Eye (tissue), 1 donor: ENCODE data around the gene CCDC142.
"Not testable (repeated sequence)": the region's sequence is repeated elsewhere in the genome, so short reads cannot be mapped to it uniquely, and the experiment has no call there.

Source experiments
- DNase-seq: peaks from one replicate; pipeline ENCODE4 v3.0.0-alpha.2; 2015

Gene CCDC142

DNA sequence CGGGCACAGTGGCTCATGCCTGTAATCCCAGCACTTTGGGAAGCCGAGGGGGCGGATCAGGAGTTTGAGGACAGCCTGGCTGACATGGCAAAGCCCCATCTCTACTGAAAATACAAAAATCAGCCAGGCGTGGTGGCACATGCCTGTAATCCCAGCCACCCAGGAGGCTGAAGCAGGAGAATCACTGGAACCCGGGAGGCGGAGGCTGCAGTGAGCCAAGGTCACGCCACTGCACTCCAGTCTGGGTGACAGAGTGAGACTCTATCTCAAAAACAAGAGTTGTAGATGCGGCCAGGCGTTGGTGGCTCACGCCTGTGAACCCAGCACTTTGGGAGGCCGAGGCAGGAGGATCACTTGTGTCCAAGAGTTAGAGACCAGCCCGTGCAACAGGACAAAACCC, 12.1 kb downstream of the CCDC142 start:
- not testable (repeated sequence) for DNase-seq

DNA sequence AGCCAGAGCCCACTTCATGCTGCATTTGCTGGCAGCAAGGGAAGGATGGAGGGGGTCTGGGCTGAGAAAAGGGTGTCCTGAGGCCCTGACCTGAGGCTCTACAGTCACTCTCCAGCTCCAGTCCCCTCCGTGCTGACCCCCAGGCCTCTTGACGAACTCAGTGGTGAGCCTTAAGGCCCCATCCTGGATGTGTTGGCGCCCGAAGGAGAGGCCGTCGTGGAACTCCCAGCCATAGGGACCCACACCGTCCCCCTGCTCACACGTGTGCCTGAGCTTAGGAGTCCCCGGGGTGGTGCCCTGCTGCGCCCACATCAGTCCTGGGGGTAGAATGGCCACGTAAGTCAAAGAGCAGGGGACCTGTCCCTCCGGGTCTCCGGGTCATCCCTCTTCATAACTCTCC, 18.4 kb downstream of the CCDC142 start:
- no peak for DNase-seq

DNA sequence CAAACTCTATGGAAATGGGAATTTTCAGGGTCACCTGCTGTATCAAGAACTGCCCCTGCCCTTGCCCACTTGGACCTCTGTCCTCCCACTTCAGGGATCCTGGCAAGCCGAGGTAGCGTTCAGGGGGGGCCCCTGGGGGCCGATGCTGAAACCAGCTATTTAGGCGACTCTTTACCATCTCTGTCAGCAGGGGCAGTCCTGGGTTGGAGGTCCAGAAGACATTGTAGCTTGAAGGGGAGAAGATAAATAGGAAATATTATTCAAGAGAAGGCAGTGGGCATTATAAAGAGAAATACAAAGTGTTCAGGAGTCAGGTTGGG, 20.1 kb downstream of the CCDC142 start:
- no peak for DNase-seq

DNA sequence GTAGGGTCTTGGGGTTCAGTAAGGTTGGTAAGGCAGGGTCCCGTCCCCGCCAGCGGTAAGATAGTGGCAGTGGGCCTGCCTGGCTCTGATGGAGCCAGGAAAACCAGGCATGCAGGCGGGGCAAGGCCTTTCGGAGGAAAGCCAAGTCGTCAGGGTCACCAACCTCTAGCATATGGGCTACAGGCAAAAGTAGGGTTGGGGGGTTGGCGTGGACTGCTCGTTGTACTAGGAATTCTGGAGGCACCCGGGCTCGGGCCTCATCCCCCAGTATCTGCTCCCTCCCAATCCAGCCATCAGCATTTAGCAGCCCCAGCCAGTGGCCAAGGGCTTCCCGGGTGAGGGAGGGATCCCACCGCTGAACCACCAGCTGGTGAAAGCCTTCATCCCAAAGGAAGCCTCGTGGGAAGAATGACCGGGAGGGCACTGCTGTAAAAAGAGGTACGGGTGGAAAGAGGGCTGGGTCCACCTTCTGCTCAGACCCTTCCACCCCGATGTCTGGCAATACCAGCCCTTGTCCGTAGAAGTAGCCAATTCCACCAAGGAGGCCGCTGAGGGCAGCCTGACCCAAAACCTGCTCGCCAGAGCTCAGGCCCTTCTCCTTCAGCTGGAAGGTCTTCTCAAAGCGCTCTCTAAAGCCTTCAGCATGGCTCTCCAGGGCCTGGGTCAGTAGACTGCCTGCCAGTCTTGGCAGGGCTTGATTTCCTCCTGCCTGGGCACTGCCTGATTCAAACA, 20.6 kb downstream of the CCDC142 start:
- DNase-seq, result no peak

DNA sequence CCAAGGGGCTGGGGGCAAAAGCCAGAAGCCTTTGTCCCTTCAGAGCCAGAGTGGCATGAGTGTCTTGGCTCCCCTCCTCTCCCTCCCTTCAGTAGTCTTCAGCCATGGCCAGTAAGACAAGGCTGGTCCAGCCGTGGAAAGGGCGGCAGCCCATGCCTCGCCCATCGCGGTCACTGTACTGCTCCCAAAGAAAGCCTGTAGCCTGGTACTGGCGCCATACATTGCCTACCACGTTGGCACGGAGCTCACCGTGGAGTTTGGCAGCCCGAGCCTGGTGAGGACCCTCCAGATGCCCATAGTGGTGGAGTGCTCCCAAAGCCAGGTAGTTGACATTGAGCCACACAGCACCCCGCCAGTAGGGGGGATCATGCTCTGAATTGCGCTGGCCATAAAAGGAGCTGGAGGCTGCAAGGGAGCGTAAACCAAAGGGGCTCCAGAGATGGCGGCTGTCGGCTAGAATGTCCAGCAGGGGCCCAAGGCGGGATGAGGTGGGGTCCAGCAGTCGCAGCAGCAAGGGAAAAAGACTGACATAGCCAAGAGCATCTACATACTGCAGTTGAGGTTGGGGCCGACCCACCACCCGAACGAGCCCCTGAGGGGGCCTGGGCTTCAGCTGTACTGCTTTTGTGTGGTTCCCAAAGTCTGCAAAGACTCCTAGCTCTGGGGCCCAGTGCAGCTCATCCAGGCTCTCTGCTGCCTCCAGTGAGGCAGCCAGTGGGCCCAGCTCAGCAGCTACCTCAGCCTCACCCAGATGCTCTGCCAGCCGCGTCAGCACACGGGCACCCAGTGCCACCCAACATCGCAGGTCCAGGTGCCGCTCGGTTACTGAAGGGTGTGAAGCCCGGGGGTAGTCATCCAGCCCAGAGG, 21.4 kb downstream of the CCDC142 start:
- no peak for DNase-seq

DNA sequence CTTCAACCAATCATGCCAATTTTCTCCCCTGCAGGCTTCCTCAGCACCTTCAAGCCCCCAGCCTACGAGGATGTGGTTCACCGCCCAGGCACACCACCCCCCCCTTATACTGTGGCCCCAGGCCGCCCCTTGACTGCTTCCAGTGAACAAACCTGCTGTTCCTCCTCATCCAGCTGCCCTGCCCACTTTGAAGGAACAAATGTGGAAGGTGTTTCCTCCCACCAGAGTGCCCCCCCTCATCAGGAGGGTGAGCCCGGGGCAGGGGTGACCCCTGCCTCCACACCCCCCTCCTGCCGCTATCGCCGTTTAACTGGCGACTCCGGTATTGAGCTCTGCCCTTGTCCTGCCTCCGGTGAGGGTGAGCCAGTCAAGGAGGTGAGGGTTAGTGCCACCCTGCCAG, 22.6 kb downstream of the CCDC142 start:
- DNase-seq, result not testable (repeated sequence)

DNA sequence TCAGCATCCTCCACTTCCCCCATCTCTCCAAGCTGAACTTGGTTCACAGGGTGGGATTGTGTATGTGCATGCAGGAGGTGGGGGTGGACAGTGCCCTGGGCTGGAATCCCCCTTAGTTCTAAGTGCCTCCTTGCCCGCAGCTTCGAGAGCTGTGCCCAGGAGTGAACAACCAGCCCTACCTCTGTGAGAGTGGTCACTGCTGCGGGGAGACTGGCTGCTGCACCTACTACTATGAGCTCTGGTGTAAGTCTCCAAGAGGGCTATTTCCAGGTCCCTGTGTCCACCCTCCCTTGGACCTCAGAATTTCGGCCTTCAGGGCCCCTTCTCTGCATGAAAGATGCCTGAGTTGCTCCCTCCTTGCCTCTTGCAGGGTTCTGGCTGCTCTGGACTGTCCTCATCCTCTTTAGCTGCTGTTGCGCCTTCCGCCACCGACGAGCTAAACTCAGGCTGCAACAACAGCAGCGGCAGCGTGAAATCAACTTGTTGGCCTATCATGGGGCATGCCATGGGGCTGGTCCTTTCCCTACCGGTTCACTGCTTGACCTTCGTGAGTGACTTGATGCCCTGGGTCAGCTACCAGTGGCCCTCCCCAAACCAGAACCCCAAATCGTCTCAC, 23.2 kb downstream of the CCDC142 start:
- DNase-seq, result not testable (repeated sequence)

DNA sequence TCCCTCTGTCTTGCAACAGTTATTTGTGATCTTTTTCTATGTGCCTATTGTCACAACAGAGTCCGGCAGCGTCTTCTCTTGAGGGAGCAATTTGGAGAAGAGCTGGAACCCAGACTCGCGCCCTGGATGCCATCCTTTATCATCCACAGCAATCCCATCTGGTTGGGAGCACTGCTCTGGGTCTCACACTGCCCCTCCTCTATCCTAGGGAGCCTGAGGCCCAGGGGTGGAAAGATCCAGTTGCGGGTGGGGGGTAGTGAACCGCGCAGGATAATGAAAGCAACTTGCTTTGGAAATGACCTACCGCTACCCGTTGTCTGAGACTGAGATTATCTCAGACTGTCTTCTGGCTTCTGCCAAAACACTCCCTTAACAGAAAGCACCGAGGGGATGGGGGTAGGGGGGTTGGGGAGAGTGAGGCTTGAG, 23.8 kb downstream of the CCDC142 start:
- peak; percentile 54 for DNase-seq

DNA sequence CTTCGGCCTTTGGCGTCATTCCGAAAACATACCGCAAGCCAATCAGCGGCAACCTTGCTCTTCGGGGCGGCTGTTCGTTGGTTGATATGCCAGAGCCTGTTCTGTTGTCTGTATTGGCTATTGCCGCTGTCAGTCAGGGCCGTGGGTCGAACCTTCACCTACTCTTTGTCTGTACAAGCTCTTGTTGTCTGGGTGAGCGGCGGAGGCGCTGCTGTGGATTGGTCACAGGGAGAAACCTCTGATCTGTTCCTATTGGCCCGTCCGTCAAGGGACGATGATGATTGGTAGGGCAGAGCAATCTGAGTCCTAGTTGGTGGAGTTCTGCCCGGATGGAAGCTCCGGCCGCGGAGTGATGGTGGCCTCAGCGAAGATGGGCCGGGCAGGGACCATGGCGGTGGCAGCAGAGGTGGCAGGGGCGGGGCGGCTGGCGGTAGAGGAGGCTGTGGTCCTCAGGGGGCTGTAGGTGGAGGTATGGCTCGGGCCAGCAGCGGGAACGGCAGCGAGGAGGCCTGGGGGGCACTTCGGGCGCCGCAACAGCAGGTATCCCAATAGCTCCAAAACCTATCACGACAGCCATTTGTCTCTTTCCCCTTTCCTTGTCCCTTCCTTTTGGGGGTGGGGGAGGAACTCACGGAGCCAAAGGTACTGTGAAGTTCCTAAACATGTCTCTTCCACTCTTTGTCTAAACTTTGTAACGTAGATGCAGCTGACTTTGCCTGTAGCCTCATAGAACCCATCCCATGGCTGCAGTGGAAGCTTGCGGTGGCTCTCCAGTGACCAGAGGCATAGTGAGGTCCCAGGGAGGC, 24.5 kb downstream of the CCDC142 start, which contains the start of gene WBP1:
TSS of gene WBP1 (plus strand) at position 307 of the 806 bp plus-strand sequence. CDS start at position 472, 165 bp downstream.
- DNase-seq, result peak; percentile 100

DNA sequence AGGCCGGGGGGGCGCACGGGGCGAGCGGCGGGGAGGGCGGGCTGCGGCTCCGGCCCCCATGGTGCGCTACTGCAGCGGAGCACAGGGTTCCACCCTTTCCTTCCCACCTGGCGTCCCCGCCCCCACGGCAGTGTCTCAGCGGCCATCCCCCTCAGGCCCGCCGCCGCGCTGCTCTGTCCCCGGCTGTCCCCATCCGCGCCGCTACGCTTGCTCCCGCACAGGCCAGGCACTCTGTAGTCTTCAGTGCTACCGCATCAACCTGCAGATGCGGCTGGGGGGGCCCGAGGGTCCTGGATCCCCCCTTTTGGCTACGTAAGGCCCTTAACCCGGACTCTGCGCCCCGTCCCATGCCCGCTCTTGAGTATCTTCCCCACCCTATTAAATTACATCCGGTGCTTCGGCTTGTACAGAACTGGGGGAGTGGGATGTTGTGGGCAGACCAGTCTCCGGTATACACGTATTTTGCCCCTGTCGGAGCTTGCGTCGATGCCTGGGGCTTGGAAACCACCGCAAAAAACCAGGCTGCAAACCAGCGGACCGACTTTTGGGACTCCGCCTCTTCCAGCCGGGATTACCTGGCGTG, 25.2 kb downstream of the CCDC142 start:
- no peak for DNase-seq

DNA sequence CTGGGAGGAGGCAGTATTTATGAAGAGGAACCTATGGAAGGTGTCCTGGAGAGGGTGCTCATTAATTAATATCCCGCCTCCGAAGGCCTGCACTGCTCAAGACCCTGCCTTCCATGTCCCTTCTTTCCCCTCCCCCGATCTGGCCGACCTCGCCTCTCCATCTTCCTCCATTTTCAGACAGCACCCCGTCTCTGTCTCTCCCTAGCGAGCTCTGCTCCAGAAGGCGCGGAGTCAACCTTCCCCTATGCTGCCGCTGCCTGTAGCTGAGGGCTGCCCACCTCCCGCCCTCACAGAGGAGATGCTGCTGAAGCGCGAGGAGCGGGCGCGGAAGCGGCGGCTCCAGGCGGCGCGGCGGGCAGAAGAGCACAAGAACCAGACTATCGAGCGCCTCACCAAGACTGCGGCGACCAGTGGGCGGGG, 25.7 kb downstream of the CCDC142 start:
- no peak for DNase-seq

DNA sequence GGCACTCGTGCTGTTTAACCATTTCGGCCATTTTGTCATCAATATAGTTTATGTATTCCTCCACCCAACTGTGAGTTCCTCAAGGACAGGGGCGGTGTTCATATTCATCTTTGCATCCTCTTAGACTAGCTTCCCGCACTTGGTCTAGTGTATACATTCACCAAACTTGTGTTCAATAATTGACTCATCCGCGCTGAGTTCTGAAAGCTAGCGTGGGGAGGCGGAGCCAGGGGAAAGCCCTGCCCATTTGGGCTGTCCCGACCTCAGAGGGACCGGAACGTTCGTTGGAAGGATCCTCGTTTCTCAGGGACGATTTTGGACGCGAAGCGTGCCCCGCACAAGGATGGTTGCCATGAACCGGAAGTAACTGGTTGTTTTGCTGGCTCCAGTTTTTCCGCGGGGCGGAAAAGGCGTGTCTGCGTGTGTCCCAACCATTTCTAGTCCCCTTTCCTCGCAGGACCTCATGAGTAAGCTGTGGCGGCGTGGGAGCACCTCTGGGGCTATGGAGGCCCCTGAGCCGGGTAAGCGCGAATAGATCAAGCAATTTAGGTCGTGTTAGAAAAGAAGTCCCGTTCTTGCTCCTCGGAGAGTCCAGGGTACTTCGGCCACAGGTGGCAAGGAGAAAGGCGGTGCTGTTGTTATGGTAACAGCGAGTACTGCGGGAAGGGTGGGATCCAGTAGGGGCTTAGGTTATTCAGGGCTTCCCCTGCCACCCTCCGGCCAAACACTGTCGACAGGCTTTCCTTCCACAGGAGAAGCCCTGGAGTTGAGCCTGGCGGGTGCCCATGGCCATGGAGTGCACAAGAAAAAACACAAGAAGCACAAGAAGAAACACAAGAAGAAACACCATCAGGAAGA, 27.9 kb downstream of the CCDC142 start, which contains the start of gene INO80B:
TSS of gene INO80B (plus strand) at position 434 of the 858 bp plus-strand sequence. CDS start at position 464, 30 bp downstream.
- DNase-seq, result peak; percentile 100

DNA sequence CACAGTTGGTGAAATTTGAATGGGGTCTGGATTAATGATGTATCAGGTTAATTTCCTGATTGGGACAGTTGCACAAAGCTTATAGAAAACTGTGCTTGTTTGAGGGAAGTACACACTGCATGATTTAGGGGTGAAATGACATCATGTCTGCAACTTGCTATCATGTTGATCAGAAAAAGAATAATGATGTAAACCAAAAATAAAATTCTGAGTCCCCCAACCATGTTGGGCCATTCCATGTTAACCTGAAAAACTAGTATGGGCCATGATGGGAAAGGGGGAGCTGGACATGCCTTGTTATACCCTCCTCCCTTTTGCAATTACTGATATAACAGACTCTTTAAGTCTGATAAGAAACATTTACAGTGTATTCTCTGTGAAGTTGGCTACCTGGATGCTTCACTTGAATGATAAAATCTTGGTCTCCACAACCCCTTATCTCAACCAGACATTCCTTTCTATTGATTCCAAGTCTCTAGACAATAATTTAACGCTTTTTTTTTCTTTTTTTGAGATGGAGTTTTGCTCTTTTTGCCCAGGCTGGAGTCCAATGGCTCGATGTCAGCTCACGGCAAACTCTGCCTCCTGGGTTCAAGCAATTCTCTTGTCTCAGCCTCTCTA, 32.1 kb downstream of the CCDC142 start:
- DNase-seq, result no peak

DNA sequence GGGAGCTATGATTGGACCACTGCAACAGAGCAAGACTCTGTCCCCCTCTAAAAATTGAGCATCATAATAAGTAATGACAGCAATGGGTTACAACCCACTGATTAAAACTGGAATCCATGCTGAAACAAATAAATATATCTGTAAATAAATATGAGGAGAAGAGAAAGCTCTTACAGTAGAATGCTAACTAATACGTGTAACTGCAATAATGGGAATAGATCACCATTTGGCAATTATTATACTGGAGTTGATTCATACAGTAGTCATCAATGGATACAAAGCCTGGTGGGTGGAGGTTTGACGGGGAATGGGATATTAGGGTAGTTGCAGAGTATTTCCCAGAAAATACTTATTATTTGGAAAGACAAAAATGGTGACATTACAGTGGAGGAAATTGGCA, 34.0 kb downstream of the CCDC142 start:
- no peak for DNase-seq

DNA sequence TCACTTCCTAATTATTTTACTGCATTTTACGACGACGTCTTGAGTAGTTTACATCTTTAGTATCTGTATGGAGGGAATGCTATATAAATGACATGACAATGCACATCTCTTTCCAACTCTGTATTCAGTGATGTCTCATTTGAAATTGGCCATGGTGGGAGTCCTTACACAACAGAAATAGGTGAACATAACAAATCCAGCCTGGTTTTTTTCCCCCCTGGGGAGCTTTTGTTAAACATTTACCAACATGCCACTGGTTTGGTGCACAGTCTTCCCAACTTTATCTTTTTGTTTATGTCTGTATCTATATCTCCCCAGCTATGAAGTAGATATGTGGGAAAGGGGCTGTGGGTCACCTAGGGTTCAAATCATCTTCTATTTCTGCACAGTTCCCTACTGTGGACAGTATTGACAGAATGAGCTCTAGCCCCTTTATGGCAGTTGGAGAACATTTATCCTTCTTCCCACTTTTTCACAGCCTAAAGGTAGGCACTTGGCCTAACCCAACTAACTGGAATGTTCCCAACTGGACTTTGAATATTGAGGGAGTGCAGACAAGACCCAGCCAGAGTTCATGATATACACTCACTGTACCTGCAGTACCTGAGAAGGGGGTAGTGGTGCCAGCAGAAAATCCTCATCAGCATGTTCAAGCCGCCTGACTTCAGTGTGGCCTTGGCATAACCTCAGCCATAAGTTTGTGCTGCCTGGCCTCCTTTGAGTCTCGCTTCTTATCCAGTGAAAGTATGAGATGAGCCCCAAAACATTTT, 35.4 kb downstream of the CCDC142 start:
- no peak for DNase-seq

DNA sequence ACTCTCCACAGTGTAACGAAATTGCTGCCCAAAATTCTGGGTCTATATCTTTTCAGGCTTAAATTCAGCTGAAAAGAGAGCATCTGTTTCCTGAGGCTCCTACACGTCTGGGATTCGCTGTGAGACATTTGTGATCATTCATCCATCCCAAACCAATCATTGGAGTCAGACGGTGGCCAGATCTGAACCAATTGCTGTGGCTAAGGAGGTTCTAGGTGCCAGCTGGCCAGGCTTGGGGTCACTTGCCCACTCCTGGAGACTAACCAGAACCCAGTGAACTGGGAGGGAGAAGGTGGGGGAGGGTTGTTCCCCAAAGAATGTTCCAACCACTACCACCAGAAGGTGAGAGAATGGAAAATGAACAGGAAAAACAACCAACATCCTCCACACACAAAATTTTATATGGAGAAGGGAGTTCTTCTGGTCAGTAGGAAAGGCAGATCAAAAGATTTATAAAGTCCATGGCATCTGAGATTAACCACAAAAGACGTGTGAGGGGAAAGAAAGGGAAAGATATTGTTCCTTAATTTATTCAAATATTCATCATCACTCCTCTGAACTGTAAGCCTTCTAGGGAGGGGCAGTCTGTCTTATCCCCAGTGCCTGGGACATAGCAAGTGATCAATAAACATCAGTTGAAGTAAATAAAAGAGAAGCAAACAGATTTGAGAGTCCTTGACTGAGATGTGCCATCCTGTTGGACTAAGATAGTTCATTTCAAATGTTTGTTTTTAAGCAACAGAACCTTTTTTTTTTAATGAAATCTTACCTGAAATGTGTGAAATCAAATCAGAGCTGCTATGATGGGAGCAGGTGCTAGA, 38.1 kb downstream of the CCDC142 start:
- DNase-seq, result no peak

DNA sequence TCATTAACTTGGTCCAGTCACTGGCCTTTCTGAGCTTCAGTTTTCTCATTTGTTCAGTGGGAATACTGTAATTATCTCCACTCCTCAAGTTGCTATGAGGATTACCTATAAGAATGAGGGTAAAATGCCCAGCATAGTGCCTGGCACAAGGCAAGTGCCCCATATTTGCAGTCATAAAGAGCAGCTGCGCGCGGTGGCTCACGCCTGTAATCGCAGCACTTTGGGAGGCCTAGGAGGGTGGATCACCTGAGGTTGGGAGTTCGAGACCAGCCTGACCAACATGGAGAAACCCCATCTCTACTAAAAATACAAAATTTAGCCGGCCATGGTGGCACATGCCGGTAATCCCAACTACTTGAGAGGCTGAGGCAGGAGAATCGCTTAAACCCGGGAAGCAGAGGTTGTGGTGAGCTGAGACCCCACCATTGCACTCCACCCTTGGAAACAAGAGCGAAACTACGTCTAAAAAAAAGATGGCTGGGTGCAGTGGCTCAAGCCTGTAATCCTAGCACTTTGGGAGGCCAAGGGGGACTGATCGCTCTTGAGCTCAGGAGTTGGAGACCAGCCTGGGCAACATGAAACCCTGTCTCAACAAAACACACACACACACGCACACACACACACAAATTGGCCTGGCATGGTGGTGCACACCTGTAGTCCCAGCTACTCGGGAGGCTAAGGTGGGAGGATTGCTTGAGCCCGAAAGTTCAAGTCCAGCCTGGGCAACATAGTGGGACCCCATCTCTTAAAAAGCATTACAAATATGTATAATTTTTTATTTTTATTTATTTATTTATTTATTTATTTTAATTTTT, 40.1 kb downstream of the CCDC142 start:
- DNase-seq, result peak; percentile 8
